ENCODE results near the gene KRT83. TPM values are rescaled to one million over a fixed set of nuclear protein-coding genes. Genes with fewer than 3 reads are reported as not detected.

Gene KRT83
- total RNA-seq, 1 experiment from 2014 or later: not detected

Other genes starting within 250 kb of the KRT83 start
- not detected in 2 replicates for gene SMIM41, start 241.7 kb downstream of the KRT83 start, total RNA-seq (2014; rRNA removed; shearing (Covaris generic))
- 4.7 and 6.9 TPM in 2 replicates for gene KRT80, start 129.4 kb downstream of the KRT83 start, total RNA-seq (2014; rRNA removed; shearing (Covaris generic))
- 0.29 and 1.7 TPM in 2 replicates for gene KRT7, start 88.2 kb downstream of the KRT83 start, total RNA-seq (2014; rRNA removed; shearing (Covaris generic))
- 0.31 and 0.93 TPM in 2 replicates for gene KRT86, start 46.8 kb downstream of the KRT83 start, total RNA-seq (2014; rRNA removed; shearing (Covaris generic))
- 5.7 and 10.8 TPM in 2 replicates for gene KRT81, start 29.9 kb downstream of the KRT83 start, total RNA-seq (2014; rRNA removed; shearing (Covaris generic))
- gene KRT85, start 46.1 kb upstream of the KRT83 start, total RNA-seq (2014; rRNA removed; shearing (Covaris generic)): not detected in 2 replicates
- gene KRT84, start 64.3 kb upstream of the KRT83 start, total RNA-seq (2014; rRNA removed; shearing (Covaris generic)): not detected in 2 replicates
- gene KRT82, start 84.9 kb upstream of the KRT83 start, total RNA-seq (2014; rRNA removed; shearing (Covaris generic)): not detected in 2 replicates
- 0.12 TPM in 1 of 2 replicates, not detected in the other for gene KRT75, start 113.0 kb upstream of the KRT83 start, total RNA-seq (2014; rRNA removed; shearing (Covaris generic))
- not detected in 2 replicates for gene KRT6B, start 130.7 kb upstream of the KRT83 start, total RNA-seq (2014; rRNA removed; shearing (Covaris generic))
- gene KRT6C, start 152.4 kb upstream of the KRT83 start, total RNA-seq (2014; rRNA removed; shearing (Covaris generic)): not detected in 2 replicates
- not detected in 2 replicates for gene KRT6A, start 171.9 kb upstream of the KRT83 start, total RNA-seq (2014; rRNA removed; shearing (Covaris generic))
- not detected in 2 replicates for gene KRT5, start 199.0 kb upstream of the KRT83 start, total RNA-seq (2014; rRNA removed; shearing (Covaris generic))
- gene KRT71, start 231.7 kb upstream of the KRT83 start, total RNA-seq (2014; rRNA removed; shearing (Covaris generic)): not detected in 2 replicates